Measurements from ENCODE around the gene RGS19. TPM values are rescaled to one million over a fixed set of nuclear protein-coding genes. Genes with fewer than 3 reads are reported as not detected.

Gene RGS19
- total RNA-seq, 4 donors from 2014 or later = 7.4 to 14.4 (median 11.0) TPM

- Histone ChIP-seq H3K36me3 (no peaks in the 10 kb centered on the region), H3K27ac (no peak overlapping the region), H3K4me1 (no peaks in the 10 kb centered on the region), H3K27me3 (peaks cover 0 to 7% (median 0%) of the 10 kb centered on the region in 4 donors), H3K9me3 (no peaks in the 10 kb centered on the region), H3K4me3 (no peak overlapping the region)
- 56 to 85% methylated on average over 6 to 7 of the region's 13 CpGs for WGBS, 2 donors
- intact Hi-C loops (cut with DNase I) = no loop called here
- TF ChIP-seq POLR2A (IDR thresholded peaks at IDR 0.05) (no peak), CTCF (IDR thresholded peaks at IDR 0.05) (no peak)
- DNase-seq = no peak
Measured at GRCh38 chr20:64113796-64114355, 34.6 kb upstream of the RGS19 start.

DNA sequence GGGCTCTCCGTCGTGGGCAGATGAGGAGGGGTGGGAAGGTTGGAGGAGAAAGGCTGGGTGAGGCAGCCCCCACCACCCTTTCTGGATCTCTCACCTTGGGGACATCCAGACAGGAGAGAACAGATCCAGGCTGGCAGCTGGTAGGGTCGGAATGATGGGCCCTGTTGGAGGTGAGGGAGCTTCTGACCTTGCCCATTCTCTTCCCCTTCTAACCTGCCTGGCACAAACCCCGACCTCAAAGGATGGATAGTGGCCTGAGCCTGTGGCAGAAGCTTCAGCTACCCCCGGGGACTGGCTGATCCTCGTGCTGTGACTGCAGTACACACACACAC lies 34.1 kb upstream of the RGS19 start:
- H3K27ac ChIP-seq = no peak overlapping the region
- DNase-seq = no peak
- H3K36me3 ChIP-seq = no peaks in the 10 kb centered on the region
- peaks cover 0 to 11% (median 0%) of the 10 kb centered on the region in 4 donors for H3K27me3 ChIP-seq
- no peaks in the 10 kb centered on the region for H3K4me1 ChIP-seq
- TF ChIP-seq POLR2A (IDR thresholded peaks at IDR 0.05) (no peak), CTCF (IDR thresholded peaks at IDR 0.05) (no peak)
- intact Hi-C loops (cut with DNase I) = no loop called here
- no peaks in the 10 kb centered on the region for H3K9me3 ChIP-seq
- no peak overlapping the region for H3K4me3 ChIP-seq
- 56% methylated on average over 3 of the region's 6 CpGs; no CpG with 5 or more reads in 1 of the 2 donors for WGBS, 2 donors

- DNase-seq = no peak
- WGBS, 2 donors = 66 to 100% methylated on average over 2 to 9 of the region's 18 CpGs
- H3K36me3 ChIP-seq = no peaks in the 10 kb centered on the region
- H3K27me3 ChIP-seq = peaks cover 0 to 16% (median 0%) of the 10 kb centered on the region in 4 donors
- H3K4me1 ChIP-seq = no peaks in the 10 kb centered on the region
- no peaks in the 10 kb centered on the region for H3K9me3 ChIP-seq
- H3K27ac ChIP-seq = no peak overlapping the region
- H3K4me3 ChIP-seq = no peak overlapping the region
- intact Hi-C loops (cut with DNase I) = no loop called here
- TF ChIP-seq POLR2A (IDR thresholded peaks at IDR 0.05) = no peak
- TF ChIP-seq CTCF (IDR thresholded peaks at IDR 0.05) = no peak
Measured at GRCh38 chr20:64112691-64113443, 33.5 kb upstream of the RGS19 start.

DNA sequence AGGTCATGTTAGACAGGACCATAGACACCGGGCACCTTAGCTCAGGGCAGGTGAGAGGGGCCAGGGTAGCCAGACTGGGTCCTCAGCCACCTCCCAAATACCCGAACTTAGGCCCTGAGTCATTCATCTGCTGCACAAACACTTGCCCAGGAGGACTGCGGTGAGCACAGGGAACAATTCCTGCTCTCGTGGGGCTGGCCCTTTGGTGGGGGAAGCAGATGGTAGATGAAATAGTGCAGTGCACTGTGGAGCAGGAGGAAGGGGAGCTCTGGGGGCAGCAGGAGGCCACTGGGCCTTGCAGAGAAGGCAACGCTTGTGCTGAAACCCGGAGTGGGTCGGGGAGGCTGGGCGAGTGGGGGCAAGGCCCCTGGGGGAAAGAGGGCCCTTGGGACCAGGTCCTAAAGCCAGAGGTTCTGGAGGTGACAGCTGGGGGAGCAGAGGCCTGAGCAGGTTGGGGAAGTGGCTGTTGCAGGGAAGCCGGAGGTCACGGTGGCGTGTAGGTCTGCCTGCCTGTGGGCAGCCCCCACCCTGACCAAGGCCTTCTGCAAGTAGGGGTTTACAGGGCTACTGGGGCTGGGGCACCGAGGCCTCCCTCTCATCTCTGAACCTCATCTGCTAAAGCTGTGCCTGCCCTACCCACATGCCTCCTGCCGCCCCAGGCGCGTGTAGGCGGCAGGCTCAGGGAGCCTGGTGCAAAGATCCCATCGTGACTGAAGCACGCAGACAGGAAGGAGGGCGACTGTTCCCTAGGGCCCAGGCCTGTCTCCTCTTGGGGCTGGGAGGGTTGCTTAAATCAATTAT lies 32.7 kb upstream of the RGS19 start:
- Histone ChIP-seq H3K27me3 (peaks cover 0 to 23% (median 0%) of the 10 kb centered on the region in 4 donors), H3K4me1 (no peaks in the 10 kb centered on the region), H3K9me3 (no peaks in the 10 kb centered on the region), H3K4me3 (no peak overlapping the region), H3K36me3 (no peaks in the 10 kb centered on the region), H3K27ac (no peak overlapping the region)
- intact Hi-C loops (cut with DNase I) = no loop called here
- WGBS, 2 donors = 54 to 71% methylated on average over 9 to 14 of the region's 19 CpGs
- TF ChIP-seq CTCF (IDR thresholded peaks at IDR 0.05) (no peak), POLR2A (IDR thresholded peaks at IDR 0.05) (no peak)
- DNase-seq = no peak

All from esophagus squamous epithelium (tissue), 5 donors.